HepG2 (cell line): ENCODE data around the gene CTDSP2. TPM values are rescaled to one million over a fixed set of nuclear protein-coding genes. Genes with fewer than 3 reads are reported as not detected.

Experiments
- ATAC-seq: fragments of 200-7000 bp; cut with Tn5 transposase; 3 replicates; pipeline ENCODE4 v1.9.1; 2020; ENCODE audit warnings: mild to moderate bottlenecking, moderate library complexity
- BruUV-seq: library from RNA; stranded (reverse); fragments of 400-500 nt; replicated peaks from 2 replicates; lab custom pipeline; 2021; lab: Mats Ljungman, UMichigan
- CTCF ChIA-PET: fragments of 300-600 bp; formaldehyde crosslinking; extraction: SDS; loops from one replicate; lab custom pipeline; 2021; ENCODE audit warnings: low total read pairs, inconsistent platforms, low intra/inter-chr PET ratio; lab: Yijun Ruan, JAX
- POLR2A ChIA-PET: fragments of 350-600 bp; sonication (Branson Sonifier 250); formaldehyde crosslinking; loops from one replicate; lab custom pipeline; 2020; ENCODE audit warnings: antibody characterized with exemption, inconsistent platforms; lab: Yijun Ruan, JAX
- DNase-seq: peaks from one replicate; pipeline ENCODE4 v3.0.0-alpha.2; 2015; ENCODE audit warnings: low spot score
- FAIRE-seq: peaks from 3 replicates; lab custom pipeline; 2011; peaks lifted over from hg19 to GRCh38; lab: Jason Lieb, UNC
- H2AFZ ChIP-seq: one replicate; pipeline ENCODE4 v1.6.1; 2011; ENCODE audit warnings: low read length, inconsistent platforms
- H3K27ac ChIP-seq: fragments of 300-600 bp; 3 replicates; pipeline ENCODE4 v1.8.0; 2011; ENCODE audit warnings: mixed run types, mild to moderate bottlenecking, mixed read lengths, low read length, inconsistent platforms; ENCODE audit not compliant: insufficient read depth; ENCODE audit errors: extremely low read length
- H3K27me3 ChIP-seq, 2 experiments: fragments of 200-600 bp in 1 of 2; 2 replicates in 1 of 2; 3 replicates in 1 of 2; pipeline versions ENCODE4 v1.6.0 to v1.8.0; 2011; ENCODE audit warnings: low read length in 2 of 2, mild to moderate bottlenecking in 2 of 2, moderate library complexity in 2 of 2, inconsistent platforms in 1 of 2; ENCODE audit not compliant: insufficient read depth in 2 of 2, control insufficient read depth in 1 of 2
- H3K36me3 ChIP-seq, 2 experiments: fragments of 200-600 bp in 1 of 2; replicated peaks in 1 of 2; 2 replicates in 1 of 2; 3 replicates in 1 of 2; pipeline versions ENCODE4 v1.5.1 to v1.8.0; 2011; ENCODE audit warnings: low read length in 2 of 2, inconsistent platforms in 1 of 2; ENCODE audit not compliant: insufficient read depth in 2 of 2, control insufficient read depth in 1 of 2
- H3K4me1 ChIP-seq: 2 replicates; pipeline ENCODE4 v1.5.1; 2012; ENCODE audit warnings: low read length, inconsistent platforms; ENCODE audit not compliant: insufficient read depth
- H3K4me2 ChIP-seq: 2 replicates; pipeline ENCODE4 v1.6.0; 2011; ENCODE audit warnings: low read depth, low read length, inconsistent platforms
- H3K4me3 ChIP-seq, 3 experiments: fragments of 200-600 bp in 1 of 3; sonication (generic), shearing (Covaris generic) in 1 of 3; replicated peaks in 1 of 3; 2 replicates each; pipeline ENCODE4 v1.5.1; 2011 to 2016; ENCODE audit warnings: low read length in 3 of 3, inconsistent platforms in 2 of 3, low read depth in 2 of 3, mild to moderate bottlenecking in 2 of 3, control low read depth in 1 of 3, mixed read lengths in 1 of 3; ENCODE audit not compliant: insufficient read depth in 1 of 3
- H3K79me2 ChIP-seq: one replicate; pipeline ENCODE4 v1.6.1; 2011; ENCODE audit warnings: low read length, inconsistent platforms; ENCODE audit not compliant: insufficient read depth
- H3K9ac ChIP-seq: 2 replicates; pipeline ENCODE4 v1.6.0; 2011; ENCODE audit warnings: mild to moderate bottlenecking, low read depth, low read length, inconsistent platforms; ENCODE audit not compliant: insufficient read depth
- H3K9me3 ChIP-seq: 2 replicates; pipeline ENCODE4 v1.5.1; 2012; ENCODE audit warnings: mild to moderate bottlenecking, low read length
- H4K20me1 ChIP-seq: 2 replicates; pipeline ENCODE4 v1.6.0; 2011; ENCODE audit warnings: inconsistent platforms, mild to moderate bottlenecking, low read length, moderate library complexity; ENCODE audit not compliant: insufficient read depth
- CCDC6 ChIP-seq: sonication (generic); formaldehyde crosslinking; IDR thresholded peaks from 2 replicates; pipeline ENCODE4 v1.8.1; 2022; ENCODE audit warnings: mild to moderate bottlenecking, missing genetic modification reagents, moderate library complexity
- CREM ChIP-seq, 2 experiments: sonication (generic) in 1 of 2; formaldehyde crosslinking in 1 of 2; IDR thresholded peaks; 2 replicates each; pipeline versions ENCODE4 v1.4.0 to v1.6.1; 2016 to 2020; ENCODE audit warnings: antibody characterized with exemption in 1 of 2, mild to moderate bottlenecking in 1 of 2, missing genetic modification reagents in 1 of 2
- POGZ ChIP-seq: sonication (generic); formaldehyde crosslinking; IDR thresholded peaks from 2 replicates; pipeline ENCODE4 v1.4.0; 2020; ENCODE audit warnings: mild to moderate bottlenecking, missing genetic modification reagents
- REL ChIP-seq: sonication (generic); formaldehyde crosslinking; conservative IDR thresholded peaks from 2 replicates; pipeline ENCODE4 v1.8.0; 2022; ENCODE audit warnings: mild to moderate bottlenecking, missing genetic modification reagents, moderate library complexity
- SALL1 ChIP-seq: sonication (generic); formaldehyde crosslinking; IDR thresholded peaks from 2 replicates; pipeline ENCODE4 v1.8.0; 2022; ENCODE audit warnings: mild to moderate bottlenecking, missing genetic modification reagents
- TOPORS ChIP-seq: sonication (generic); formaldehyde crosslinking; IDR thresholded peaks from 2 replicates; pipeline ENCODE4 v1.8.0; 2023; ENCODE audit warnings: mild to moderate bottlenecking, missing genetic modification reagents
- WGBS: methylation state at CpG from one replicate; pipeline ENCODE4 v1.1.6; 2017; ENCODE audit warnings: low lambda C conversion rate; 5-methylcytosine and 5-hydroxymethylcytosine counted together
- in situ Hi-C: cut with HindIII; loops from 2 replicates; pipeline ENCODE4 v1.10.0; 2017; ENCODE audit warnings: low pct_unique_long_range_greater_than_20kb; ENCODE audit not compliant: extremely low pct_ligation_motif_present
- intact Hi-C: fragments of 100-400 bp; cut with micrococcal nuclease; formaldehyde crosslinking; loops from one replicate; pipeline ENCODE4 v1.10.0; 2022; ENCODE audit not compliant: unreplicated experiment
- polyA plus RNA-seq, 8 experiments: library from polyadenylated mRNA; depleted of rRNA in 3 of 8; stranded (reverse) in 7 of 8; unstranded in 1 of 8; fragments of >200 nt; fragmentation: Illumina TruSeq in 4 of 8; extraction: Trizol in 4 of 8; gene quantifications; 2 replicates each; pipeline versions ENCODE4 v1.2.1 to v1.2.3, GENCODE V29; 2011 to 2016; ENCODE audit warnings: low read depth in 4 of 8, missing spikeins in 1 of 8, mixed read lengths in 1 of 8; ENCODE audit not compliant: insufficient read depth in 1 of 8
- total RNA-seq, 5 experiments: library from RNA; depleted of rRNA; stranded (reverse); fragments of >200 nt; fragmentation: Illumina TruSeq; extraction: Trizol; gene quantifications; 2 replicates each; pipeline ENCODE4 v1.2.3, GENCODE V29; 2016; ENCODE audit warnings: low read depth in 1 of 5
- TF ChIP-seq, protein P1 (sequence below): IDR thresholded peaks from 2 replicates; pipeline ENCODE4 v1.6.1; 2012; ENCODE audit warnings: low read length, improper control_type of control experiment
- TF ChIP-seq, protein P2 (sequence below): sonication (generic); formaldehyde crosslinking; IDR thresholded peaks from 2 replicates; pipeline ENCODE4 v1.9.0; 2021; ENCODE audit warnings: mild to moderate bottlenecking, missing genetic modification reagents
- TF ChIP-seq, protein P3 (sequence below): sonication (generic); IDR thresholded peaks from 2 replicates; pipeline ENCODE4 v1.6.1; 2016; ENCODE audit warnings: low read depth, borderline replicate concordance

The CTDSP2 gene
- total and polyA plus RNA-seq, 2 of the 13 experiments (the other 11 are each of a cell fraction or from before 2014, with no cell fraction given) = 38.1 to 82.5 TPM

DNA sequence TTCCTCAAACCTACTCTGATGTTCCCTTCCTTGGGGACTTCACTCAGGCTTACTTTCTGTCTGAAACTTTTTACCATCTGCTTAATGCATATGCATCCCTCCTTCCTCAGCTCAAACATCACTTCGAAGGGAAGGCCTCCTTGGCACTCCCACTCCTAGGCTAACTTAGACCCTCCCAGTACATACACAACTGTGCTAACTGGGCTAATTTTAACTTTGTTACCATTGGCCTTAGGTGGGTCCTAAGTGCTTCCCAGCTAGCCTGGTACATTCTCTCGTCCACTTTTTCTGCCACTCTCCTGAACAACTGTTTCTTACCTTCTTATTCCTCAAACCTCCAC is 70.3 kb downstream of the CTDSP2 start:
- BruUV-seq = no TSS peak
- ATAC-seq (no peak), DNase-seq (no peak), FAIRE-seq (no peak)
- Histone ChIP-seq H3K36me3 (peaks cover 4 to 7% of the 10 kb centered on the region in 2 experiments; a peak in 4 of 5 replicates), H3K27ac (no peak overlapping the region), H3K9ac (no peak overlapping the region), H2AFZ (no peak overlapping the region), H3K27me3 (no peaks in the 10 kb centered on the region; a peak in 1 of 5 replicates), H3K4me1 (peaks cover 12% of the 10 kb centered on the region), H4K20me1 (no peaks in the 10 kb centered on the region), H3K79me2 (peaks cover 7% of the 10 kb centered on the region), H3K4me3 (no peak overlapping the region), H3K9me3 (no peaks in the 10 kb centered on the region), H3K4me2 (no peak overlapping the region)
- ChIA-PET POLR2A (no interaction called here), CTCF (no interaction called here)
- 95% methylated on average over 2 of the region's 2 CpGs for WGBS
- intact Hi-C loops = no loop called here
- in situ Hi-C loops = no loop called here
- TF ChIP-seq, protein P1, sequence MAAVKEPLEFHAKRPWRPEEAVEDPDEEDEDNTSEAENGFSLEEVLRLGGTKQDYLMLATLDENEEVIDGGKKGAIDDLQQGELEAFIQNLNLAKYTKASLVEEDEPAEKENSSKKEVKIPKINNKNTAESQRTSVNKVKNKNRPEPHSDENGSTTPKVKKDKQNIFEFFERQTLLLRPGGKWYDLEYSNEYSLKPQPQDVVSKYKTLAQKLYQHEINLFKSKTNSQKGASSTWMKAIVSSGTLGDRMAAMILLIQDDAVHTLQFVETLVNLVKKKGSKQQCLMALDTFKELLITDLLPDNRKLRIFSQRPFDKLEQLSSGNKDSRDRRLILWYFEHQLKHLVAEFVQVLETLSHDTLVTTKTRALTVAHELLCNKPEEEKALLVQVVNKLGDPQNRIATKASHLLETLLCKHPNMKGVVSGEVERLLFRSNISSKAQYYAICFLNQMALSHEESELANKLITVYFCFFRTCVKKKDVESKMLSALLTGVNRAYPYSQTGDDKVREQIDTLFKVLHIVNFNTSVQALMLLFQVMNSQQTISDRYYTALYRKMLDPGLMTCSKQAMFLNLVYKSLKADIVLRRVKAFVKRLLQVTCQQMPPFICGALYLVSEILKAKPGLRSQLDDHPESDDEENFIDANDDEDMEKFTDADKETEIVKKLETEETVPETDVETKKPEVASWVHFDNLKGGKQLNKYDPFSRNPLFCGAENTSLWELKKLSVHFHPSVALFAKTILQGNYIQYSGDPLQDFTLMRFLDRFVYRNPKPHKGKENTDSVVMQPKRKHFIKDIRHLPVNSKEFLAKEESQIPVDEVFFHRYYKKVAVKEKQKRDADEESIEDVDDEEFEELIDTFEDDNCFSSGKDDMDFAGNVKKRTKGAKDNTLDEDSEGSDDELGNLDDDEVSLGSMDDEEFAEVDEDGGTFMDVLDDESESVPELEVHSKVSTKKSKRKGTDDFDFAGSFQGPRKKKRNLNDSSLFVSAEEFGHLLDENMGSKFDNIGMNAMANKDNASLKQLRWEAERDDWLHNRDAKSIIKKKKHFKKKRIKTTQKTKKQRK = no peak
- TF ChIP-seq TOPORS (CRISPR knock-in tag) (no peak), SALL1 (CRISPR knock-in tag) (no peak), CCDC6 (CRISPR knock-in tag) (no peak), REL (no peak), CREM (IDR thresholded peaks at IDR 0.05) (no peak), CREM (CRISPR knock-in tag; IDR thresholded peaks at IDR 0.05) (no peak), POGZ (no peak)
- TF ChIP-seq, protein P2, sequence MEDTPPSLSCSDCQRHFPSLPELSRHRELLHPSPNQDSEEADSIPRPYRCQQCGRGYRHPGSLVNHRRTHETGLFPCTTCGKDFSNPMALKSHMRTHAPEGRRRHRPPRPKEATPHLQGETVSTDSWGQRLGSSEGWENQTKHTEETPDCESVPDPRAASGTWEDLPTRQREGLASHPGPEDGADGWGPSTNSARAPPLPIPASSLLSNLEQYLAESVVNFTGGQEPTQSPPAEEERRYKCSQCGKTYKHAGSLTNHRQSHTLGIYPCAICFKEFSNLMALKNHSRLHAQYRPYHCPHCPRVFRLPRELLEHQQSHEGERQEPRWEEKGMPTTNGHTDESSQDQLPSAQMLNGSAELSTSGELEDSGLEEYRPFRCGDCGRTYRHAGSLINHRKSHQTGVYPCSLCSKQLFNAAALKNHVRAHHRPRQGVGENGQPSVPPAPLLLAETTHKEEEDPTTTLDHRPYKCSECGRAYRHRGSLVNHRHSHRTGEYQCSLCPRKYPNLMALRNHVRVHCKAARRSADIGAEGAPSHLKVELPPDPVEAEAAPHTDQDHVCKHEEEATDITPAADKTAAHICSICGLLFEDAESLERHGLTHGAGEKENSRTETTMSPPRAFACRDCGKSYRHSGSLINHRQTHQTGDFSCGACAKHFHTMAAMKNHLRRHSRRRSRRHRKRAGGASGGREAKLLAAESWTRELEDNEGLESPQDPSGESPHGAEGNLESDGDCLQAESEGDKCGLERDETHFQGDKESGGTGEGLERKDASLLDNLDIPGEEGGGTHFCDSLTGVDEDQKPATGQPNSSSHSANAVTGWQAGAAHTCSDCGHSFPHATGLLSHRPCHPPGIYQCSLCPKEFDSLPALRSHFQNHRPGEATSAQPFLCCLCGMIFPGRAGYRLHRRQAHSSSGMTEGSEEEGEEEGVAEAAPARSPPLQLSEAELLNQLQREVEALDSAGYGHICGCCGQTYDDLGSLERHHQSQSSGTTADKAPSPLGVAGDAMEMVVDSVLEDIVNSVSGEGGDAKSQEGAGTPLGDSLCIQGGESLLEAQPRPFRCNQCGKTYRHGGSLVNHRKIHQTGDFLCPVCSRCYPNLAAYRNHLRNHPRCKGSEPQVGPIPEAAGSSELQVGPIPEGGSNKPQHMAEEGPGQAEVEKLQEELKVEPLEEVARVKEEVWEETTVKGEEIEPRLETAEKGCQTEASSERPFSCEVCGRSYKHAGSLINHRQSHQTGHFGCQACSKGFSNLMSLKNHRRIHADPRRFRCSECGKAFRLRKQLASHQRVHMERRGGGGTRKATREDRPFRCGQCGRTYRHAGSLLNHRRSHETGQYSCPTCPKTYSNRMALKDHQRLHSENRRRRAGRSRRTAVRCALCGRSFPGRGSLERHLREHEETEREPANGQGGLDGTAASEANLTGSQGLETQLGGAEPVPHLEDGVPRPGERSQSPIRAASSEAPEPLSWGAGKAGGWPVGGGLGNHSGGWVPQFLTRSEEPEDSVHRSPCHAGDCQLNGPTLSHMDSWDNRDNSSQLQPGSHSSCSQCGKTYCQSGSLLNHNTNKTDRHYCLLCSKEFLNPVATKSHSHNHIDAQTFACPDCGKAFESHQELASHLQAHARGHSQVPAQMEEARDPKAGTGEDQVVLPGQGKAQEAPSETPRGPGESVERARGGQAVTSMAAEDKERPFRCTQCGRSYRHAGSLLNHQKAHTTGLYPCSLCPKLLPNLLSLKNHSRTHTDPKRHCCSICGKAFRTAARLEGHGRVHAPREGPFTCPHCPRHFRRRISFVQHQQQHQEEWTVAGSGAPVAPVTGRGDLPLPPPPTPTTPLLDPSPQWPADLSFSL (CRISPR knock-in tag) = no peak
- TF ChIP-seq, protein P3, sequence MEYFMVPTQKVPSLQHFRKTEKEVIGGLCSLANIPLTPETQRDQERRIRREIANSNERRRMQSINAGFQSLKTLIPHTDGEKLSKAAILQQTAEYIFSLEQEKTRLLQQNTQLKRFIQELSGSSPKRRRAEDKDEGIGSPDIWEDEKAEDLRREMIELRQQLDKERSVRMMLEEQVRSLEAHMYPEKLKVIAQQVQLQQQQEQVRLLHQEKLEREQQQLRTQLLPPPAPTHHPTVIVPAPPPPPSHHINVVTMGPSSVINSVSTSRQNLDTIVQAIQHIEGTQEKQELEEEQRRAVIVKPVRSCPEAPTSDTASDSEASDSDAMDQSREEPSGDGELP = no peak
